HG02970 (cell line): ENCODE results near the gene HSF2.

Experiments used
- ATAC-seq: cut with Tn5 transposase; IDR thresholded peaks from one replicate; pipeline ENCODE4 v1.9.1; 2021; ENCODE audit warnings: mild to moderate bottlenecking, moderate library complexity, moderate number of reproducible peaks; ENCODE audit not compliant: unreplicated experiment, low FRiP score

The HSF2 gene

GRCh38 chr6:122393351-122393896 is 6.0 kb upstream of the HSF2 start:
- no peak for ATAC-seq

GRCh38 chr6:122394016-122394415 is 5.4 kb upstream of the HSF2 start:
- no peak for ATAC-seq

GRCh38 chr6:122399055-122399347 is 451 bp upstream of the HSF2 start:
- no peak for ATAC-seq

- peak; percentile 10 for ATAC-seq
These were observed 634 bp downstream of the HSF2 start for GRCh38 chr6:122400121-122400450.

- ATAC-seq: no peak
These were observed 1.1 kb downstream of the HSF2 start for GRCh38 chr6:122400462-122401089.

GRCh38 chr6:122401104-122401503 is 1.7 kb downstream of the HSF2 start:
- no peak for ATAC-seq

- no peak for ATAC-seq
These were observed 5.0 kb downstream of the HSF2 start for GRCh38 chr6:122404444-122404843.

GRCh38 chr6:122405417-122405816 is 6.0 kb downstream of the HSF2 start:
- no peak for ATAC-seq

- no peak for ATAC-seq
These were observed 6.7 kb downstream of the HSF2 start for GRCh38 chr6:122406187-122406586.

- no peak for ATAC-seq
These were observed 8.3 kb downstream of the HSF2 start for GRCh38 chr6:122407712-122408111.

GRCh38 chr6:122408240-122408639 is 8.8 kb downstream of the HSF2 start:
- ATAC-seq: no peak

- no peak for ATAC-seq
These were observed 9.4 kb downstream of the HSF2 start for GRCh38 chr6:122408702-122409458.

GRCh38 chr6:122412001-122412400 is 12.5 kb downstream of the HSF2 start:
- ATAC-seq: no peak

- no peak for ATAC-seq
These were observed 17.4 kb downstream of the HSF2 start for GRCh38 chr6:122416825-122417224.

- ATAC-seq: no peak
These were observed 22.6 kb downstream of the HSF2 start for GRCh38 chr6:122422003-122422402.

GRCh38 chr6:122422614-122423267 is 23.3 kb downstream of the HSF2 start:
- ATAC-seq: peak; percentile 77

GRCh38 chr6:122423734-122424133 is 24.3 kb downstream of the HSF2 start:
- no peak for ATAC-seq

GRCh38 chr6:122426597-122426996 is 27.1 kb downstream of the HSF2 start:
- no peak for ATAC-seq

GRCh38 chr6:122428781-122429180 is 29.3 kb downstream of the HSF2 start:
- no peak for ATAC-seq

GRCh38 chr6:122429323-122429722 is 29.9 kb downstream of the HSF2 start:
- ATAC-seq: no peak

GRCh38 chr6:122431780-122432179 is 32.3 kb downstream of the HSF2 start:
- no peak for ATAC-seq

- ATAC-seq: no peak
These were observed 33.4 kb downstream of the HSF2 start for GRCh38 chr6:122432816-122433215.
